GM19328 (cell line): ENCODE measurements around the gene LRBA.

Source experiments
- ATAC-seq: cut with Tn5 transposase; IDR thresholded peaks from one replicate; pipeline ENCODE4 v1.9.1; 2021; ENCODE audit warnings: mild to moderate bottlenecking, moderate library complexity; ENCODE audit not compliant: unreplicated experiment

The LRBA gene

DNA sequence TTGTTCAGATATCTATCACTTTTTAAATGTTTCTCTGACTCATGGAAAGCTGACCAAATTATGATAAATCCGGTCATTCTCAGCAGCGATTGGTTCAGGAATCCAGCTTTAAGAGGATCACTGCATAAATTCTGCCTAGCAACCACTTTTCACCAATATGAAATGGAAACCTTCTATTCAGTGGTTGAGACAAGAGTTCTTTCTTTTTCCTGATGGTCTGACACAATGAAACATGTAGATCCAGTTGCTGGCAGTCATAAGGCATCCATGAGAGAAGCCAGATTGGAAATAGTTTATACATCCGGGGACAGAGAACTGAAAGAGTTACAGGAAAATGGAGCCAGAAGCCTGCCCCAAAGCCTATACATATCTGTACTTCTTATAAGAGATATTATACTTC is 406.0 kb downstream of the LRBA start:
- no peak for ATAC-seq

DNA sequence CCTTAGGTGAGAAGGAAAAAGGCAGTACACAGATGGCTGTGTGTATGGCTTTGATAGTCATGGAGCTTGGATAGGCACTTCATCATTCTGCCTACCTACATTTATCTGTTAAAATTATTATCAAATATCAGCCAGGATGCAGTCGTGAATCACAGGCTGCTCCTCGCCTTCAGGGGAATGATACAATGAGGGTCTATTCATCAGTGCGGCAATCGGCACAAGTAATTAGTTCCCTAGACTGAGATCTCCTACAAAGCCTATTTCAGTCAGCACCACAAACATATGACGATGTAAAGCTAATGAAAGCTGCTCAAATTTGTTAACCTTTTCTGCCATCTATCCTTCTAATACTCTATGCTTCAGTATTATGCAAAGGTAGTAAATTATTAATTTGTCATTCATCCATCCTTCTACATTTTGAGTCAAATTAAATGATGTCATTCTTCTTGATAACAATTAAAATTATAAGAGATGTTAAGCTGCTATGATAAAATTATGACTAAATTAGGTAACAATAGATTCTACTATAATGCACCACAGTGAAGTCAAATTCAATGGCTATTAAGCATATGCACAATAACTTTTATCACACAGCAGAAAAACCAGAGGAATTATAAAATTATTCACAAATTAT is 414.2 kb downstream of the LRBA start:
- no peak for ATAC-seq

DNA sequence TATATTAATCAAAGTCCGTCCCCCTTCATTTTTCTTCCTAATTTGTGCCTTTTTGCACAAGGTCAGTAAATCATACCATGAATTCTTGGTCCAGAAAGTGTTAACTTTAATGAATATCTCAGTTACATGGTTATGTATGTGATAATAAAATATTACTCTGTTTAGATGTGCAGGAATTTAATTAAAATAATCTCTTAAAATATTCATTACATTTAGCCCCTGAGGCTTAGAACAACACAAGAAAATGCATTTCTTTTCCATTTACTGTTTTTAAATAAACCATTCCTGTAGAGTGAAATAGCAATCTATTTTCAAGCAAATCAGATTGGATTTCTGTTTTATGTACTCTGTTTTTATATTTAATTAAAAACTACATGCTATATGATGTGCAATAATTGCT is 415.5 kb downstream of the LRBA start:
- ATAC-seq: no peak

DNA sequence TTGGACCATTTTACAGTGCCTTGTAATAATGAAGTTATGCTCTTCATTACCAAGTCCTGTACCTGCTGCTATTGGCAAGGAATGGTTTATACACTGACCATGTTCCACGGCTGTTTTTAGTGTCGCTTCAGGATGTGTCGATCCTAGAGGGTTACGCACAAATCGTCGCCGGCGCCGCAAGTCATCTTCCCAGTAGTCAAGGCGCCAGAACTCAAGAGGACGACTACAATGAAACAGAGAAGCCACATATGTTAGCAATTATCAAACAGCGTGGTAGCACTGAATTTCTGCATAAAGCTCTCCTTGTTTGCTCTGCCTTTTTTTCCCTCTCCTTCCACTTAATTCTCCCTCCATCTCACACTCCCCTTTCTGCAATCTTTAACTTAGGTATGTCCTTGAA is 416.2 kb downstream of the LRBA start:
- no peak for ATAC-seq

DNA sequence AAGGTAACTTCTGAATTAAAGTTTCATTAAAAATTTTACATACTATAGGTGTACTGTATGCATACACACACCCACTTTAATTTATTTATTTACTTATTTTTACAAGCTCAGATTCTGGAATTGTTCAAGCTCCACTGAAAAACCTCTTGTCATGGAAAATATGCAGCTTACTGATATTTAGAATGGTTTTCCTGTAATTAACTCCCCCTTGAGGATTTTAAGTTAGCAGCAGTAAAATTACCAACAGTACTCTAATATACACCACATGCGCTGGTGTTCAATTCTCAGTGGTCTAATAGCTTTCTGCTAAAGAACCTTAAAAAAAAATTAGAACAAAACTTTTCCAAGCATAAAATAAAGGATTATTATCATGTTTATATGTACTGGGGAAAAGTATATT is 421.1 kb downstream of the LRBA start:
- no peak for ATAC-seq

DNA sequence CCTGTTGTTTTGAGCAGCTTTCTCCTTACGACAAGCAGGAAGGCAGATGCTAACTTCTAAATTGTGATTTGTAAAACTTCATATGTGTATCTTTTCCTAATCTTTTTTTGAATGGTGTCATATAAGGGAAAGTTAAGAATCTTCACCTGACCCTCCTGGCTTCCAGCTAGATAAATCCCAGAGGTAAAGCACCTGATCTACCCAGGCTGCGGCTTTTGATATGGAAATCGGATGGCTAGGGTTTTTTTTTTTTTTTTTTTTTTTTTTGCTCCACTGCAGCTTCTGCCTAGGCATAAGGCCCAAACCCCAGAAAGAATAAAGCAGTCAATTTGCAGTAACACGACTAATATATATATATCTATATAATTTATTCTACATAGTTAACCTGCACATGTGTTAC is 423.2 kb downstream of the LRBA start:
- no peak for ATAC-seq

DNA sequence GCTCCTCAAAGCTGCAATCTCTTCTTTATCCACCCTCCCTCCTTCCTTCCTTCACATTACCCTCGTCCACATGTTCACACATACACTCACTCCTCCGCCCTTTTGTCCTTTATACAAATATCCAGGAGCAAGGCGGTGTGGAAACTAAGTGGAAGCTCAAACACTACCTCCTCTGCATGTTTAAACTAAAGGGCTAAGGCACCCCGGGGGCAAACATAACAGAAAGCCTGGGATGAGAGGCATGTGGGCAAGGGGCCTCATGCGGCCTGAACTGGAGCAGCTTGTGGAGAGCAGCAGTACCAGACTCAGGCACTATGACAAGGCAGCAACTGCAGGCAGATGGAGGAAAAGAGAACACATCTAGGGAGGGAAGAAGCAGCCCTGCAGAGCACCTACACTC is 423.7 kb downstream of the LRBA start:
- no peak for ATAC-seq

DNA sequence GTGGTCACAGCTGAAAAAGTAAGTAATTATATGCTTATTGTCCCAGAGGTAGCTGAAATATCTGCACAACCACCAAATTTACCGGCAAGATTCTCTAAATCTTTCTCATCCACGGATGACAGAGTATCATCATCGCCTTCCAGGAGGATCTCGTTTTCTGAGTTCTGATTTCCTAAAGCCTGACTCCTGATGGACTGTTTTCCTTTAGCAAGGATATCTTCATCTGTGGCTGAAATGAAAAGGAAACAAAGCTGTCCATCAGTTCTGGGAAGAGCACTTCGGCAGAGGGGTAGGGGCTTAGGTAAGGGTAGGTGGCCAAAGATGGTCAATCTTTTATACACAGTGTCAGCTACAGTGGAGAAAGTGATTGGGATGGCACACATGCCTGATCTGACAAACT is 424.5 kb downstream of the LRBA start:
- ATAC-seq: no peak

DNA sequence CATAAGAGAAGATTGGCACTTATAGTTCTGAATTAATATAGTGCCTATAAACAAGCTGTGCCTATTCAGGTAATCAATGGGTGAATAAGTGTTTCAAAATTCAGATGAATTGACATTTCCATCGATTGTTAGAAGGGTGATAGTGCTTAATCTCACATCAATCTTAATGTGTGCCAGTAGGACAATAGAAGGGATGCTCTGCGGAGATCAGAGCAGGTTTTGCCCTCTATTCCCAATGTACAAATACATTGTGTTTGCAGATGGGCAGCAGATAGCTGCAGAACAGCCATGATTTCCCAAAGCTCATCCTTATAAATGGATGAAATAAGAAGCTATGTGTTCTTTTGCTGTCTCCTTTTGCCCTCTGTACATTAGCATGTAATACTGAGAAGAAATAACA is 425.9 kb downstream of the LRBA start:
- ATAC-seq: no peak

DNA sequence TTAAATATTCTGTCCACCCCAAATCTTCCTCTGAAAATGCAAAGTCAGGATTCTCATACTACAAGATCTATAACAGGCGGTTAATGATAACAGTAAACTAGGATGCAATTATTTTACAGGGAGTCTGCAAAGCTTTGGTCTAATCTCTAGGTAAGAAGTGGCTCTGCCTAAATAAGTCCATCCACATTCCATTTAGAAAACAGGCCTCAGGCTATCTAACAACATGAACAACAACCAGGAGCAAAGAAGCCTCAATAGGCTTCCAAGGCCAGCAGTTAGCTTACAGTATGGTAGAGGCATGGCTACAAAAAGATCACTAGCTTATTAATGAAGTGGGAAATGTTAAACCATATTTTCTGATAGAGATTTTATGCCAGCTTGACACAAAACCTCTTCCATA is 426.8 kb downstream of the LRBA start:
- ATAC-seq: no peak

DNA sequence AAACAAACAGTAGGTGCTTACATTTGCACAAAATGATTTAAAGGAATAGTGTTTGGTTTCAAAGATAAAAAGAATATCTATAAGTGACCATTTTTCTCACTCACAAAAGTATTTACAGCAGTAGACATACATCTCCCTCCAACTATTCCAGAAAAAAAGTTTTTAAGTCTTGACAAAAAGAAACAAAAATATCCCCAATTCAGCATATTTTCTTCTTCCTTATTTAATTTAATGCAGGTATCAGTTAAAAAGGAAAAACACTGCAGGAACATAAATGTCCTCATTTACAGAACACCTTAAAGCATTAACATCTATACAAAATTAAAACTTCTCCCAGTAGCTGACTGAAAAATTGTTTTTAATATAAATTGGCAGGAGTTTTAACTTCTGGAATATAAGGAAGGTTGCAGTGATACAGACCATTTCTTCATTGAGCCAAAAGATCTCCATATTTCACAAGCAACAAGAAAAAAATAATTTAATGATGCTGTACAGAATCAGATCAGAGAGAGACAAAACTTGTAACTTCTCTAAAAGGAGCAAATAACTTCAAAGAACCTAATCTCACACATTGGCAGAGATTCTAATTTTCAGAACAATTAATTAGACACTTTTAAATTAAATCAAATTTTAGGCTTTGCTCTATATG is 428.8 kb downstream of the LRBA start:
- ATAC-seq: no peak

DNA sequence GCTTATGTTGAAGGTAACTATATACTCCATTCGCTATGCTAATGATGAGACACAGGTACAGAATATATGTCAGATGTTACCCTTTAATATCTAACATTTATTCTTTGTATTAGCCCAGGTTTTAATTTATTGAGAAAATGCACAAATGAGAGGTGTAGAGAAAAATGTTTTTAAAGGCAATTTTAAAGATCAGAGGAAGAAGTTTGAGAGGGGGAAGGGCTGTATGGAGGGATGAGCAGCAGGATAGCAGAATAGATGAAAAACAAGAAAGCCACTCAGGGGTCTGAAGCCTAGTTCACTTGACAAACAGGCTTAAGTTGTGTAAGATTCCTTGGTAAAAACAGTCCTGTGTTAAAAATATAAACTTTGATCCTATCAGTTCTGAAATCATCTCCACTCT is 429.5 kb downstream of the LRBA start:
- no peak for ATAC-seq

DNA sequence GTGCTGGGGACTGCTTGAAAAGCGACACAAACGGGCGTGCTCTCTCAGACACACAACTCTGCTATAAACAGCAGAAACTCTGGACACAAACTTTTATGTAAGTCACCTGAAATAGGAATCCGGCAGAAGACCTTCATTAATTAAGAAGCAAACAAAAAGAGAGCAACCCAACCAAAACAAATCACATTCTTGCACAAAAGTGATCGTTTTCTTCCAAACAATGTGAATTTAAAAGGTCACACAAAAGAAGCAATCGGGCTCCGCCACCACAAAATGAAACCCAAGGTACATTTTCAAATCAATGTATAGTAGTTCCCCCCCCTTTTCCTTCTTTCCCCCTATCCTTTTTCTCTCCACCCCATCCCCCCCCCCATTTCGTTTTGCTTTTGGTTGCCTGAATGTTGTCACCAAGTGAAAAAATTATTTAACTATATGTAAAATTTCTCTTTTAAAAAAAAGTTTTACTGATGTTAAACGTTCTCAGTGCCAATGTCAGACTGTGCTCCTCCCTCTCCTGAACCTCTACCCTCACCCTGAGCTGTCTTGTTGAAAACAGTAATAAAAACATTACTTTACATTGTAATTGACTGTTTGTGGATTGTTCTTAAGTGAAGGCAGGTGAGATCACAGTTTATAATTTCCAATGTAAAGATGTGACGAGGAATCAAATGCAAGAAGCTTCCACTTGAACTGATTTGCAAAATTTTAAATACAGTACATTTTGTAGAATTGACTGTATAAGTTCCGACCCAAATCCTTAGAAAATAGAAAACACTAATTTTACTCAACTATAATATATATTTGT is 430.8 kb downstream of the LRBA start:
- ATAC-seq: no peak

DNA sequence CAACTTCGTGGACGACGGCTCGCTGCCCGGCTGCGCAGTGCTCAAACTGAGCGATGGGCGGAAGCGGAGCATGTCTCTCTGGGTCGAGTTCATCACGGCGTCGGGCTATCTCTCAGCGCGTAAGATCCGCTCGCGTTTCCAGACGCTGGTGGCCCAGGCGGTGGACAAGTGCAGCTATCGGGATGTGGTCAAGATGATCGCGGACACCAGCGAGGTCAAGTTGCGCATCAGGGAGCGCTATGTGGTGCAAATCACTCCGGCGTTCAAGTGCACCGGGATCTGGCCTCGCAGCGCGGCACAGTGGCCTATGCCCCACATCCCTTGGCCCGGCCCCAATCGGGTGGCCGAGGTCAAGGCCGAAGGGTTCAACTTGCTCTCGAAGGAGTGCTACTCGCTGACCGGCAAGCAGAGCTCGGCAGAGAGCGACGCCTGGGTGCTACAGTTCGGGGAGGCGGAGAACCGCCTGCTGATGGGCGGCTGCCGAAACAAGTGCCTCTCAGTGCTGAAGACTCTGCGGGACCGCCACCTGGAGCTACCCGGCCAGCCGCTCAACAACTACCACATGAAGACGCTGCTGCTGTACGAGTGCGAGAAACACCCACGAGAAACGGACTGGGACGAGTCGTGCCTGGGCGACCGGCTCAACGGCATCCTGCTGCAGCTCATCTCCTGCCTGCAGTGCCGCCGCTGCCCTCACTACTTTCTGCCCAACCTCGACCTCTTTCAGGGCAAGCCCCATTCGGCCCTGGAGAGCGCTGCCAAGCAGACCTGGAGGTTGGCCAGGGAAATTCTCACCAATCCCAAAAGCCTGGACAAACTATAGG is 431.6 kb downstream of the LRBA start:
- no peak for ATAC-seq

DNA sequence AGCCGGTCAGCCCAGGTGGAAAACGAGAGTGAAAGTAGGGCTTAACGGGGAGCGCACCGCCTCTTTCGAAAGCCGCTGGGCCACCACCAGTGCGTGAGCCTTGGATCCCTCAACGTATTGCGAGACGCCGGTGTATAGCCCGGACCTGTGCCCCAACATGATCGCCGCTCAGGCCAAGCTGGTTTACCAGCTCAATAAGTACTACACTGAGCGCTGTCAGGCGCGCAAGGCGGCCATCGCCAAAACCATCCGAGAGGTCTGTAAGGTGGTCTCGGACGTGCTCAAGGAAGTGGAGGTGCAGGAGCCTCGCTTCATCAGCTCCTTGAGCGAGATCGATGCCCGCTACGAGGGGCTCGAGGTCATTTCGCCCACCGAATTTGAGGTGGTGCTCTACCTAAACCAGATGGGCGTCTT is 432.2 kb downstream of the LRBA start:
- ATAC-seq: no peak

DNA sequence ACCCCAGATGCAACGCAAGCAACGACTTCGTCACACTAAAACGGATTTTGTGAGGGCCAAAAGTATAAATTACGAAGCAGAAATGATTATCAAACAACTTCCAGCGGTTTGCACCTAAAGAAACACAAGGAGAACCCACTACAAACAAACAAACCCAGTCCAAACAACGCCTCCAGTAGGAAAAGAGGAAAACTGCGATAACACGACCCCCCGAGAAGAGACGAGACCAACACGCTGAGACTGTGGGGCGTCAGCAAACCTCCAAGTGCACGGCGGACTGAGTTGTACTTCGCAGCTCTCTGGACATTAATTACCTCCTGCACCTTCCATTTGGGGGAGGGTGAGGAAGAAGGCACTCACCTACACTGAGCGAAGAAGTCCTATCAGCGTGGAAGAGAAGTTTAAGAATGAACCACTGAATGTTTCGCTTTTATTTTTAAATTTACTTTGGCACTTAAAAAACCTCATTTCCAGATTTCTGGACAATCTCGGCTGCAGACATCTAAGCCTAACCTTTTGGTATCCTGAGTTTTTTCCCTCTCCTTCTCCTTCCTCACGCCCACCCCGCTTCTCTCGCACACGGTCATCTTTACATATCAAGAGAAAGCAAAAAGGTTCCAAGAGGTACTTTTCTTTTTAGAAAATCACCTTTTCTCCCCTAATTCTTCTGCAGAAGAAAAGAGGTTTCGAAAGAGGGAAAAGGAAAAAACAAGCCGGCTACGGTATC is 432.8 kb downstream of the LRBA start, which contains the start of gene MAB21L2:
MAB21L2 (plus strand) TSS at position 6 of the 727 bp plus-strand sequence. CDS start 879 bp downstream, outside the sequence.
- ATAC-seq: no peak

DNA sequence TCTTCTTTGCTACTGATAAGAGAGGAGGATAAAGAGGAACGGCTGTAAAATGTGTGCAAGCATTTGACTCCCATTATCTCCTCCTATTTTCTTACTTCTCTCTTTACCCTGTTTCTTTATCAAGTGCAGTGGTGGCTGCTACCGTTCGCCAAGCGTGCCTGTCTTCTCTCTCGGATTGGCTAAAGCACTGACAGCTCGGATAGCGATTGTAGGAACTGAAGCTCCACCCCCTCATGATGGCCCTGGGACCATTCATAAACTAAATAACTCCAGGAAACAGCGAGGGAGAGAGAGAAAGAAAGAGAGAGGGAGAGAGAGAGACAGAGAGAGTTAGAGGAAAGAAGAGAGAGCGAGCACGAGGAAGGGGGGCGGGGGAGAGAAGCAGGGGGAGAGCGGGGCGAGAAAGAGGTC is 433.4 kb downstream of the LRBA start:
- ATAC-seq: no peak

DNA sequence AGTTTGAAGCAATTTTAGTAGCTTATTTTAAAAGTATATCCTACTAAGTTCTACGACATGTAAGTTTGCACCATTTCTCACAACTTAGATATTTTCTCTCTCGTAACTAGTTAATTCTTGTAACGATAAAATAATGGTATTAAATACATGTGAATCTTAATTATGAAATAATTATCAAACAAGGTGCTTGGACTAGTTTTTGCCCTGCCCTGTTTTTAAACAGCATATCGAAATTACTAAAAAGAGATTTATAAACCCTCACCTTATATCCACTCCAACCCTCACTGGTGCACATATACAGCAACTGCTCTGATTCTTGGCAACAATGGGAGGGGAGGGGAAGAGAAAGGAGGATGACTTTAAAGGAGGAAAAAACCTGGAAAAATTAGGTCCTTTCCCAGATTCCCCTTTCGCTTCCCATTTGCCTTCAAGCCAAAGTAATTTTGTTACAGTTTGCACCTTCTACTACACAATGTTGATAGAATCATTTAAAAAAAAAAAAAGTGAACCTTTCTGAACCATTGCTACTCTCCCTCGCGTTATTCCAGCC is 434.0 kb downstream of the LRBA start:
- no peak for ATAC-seq

DNA sequence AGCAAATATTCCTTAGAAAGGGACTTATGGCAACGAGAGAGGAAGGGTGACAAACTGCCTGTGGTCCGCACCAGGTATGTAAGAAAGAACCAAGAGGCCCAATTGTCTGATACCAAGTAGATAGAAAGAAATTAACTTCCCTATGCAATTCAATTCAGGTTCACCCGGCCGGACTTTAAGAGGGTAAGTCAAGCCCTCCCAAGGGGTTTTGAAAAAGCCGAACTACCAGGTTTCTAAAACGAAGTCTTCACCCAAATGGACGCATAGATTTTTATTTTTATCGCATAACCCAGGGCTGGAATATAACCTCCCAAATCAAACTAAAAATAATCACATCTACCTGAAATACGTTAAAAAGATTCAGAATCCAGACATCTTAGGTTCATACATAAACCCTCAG is 434.8 kb downstream of the LRBA start:
- no peak for ATAC-seq

DNA sequence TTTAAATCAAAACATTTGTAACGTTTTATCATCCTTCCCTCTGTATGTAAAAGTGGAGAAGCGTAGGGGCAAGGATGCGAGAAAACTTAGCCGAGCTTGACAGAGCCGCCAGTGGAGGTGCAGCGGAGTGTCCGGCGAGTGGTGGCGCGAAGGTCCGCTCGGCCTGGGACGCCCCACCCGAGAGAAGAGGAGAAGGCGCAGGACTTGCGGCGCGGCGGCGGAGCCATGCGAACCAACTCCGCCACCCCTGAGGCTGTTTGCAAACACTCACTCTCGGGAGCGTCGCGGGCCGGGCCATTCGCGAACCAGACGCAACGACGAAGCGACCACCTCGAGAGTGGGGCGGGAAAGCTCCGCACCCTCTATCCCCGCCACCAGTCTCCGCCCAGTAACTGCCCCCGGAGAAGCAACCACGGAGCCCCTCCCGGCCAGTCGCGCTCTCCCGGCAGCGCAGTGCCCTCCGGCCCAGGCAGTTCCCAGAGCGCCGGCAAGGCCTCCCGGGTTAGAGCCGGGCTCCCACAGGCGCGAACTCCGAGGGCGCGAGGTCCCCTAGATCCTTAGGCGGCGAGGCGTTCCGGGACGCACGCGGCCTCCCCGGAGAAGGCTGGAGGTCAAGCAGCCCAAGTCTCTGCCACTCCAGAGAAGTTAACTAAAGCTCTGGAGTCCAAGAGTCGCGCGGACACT is 435.4 kb downstream of the LRBA start:
- no peak for ATAC-seq
